ENCODE measurements around the gene CFP.
"Not testable (repeated sequence)": the region's sequence is repeated elsewhere in the genome, so short reads cannot be mapped to it uniquely, and the experiment has no call there.

Gene CFP

GRCh38 chrX:47608130-47608810, 21.5 kb downstream of the CFP start:
- Histone ChIP-seq H3K4me1 (ENCODE audit: low read depth, poor library complexity, severe bottlenecking) (no peaks in the 10 kb centered on the region), H4K20me1 (ENCODE audit: insufficient read depth) (no peaks in the 10 kb centered on the region), H3K9ac (no peak overlapping the region), H3K4me3 (IDR thresholded peaks at IDR 0.05; ENCODE audit: insufficient read depth, low read depth, low read length) (no peak overlapping the region), H2AFZ (ENCODE audit: low read depth) (no peak overlapping the region), H3K36me3 (ENCODE audit: insufficient read depth) (no peaks in the 10 kb centered on the region), H3K79me2 (ENCODE audit: insufficient read depth, low read depth) (no peaks in the 10 kb centered on the region), H3K27me3 (ENCODE audit: insufficient read depth, low read depth) (no peaks in the 10 kb centered on the region), H3K4me2 (no peak overlapping the region), H3K27ac (no peak overlapping the region)
- TF ChIP-seq CTCF (conservative IDR thresholded peaks at IDR 0.05; ENCODE audit: low read depth, low read length), result no peak

GRCh38 chrX:47607091-47607490, 22.6 kb downstream of the CFP start:
- Histone ChIP-seq H3K36me3 (ENCODE audit: insufficient read depth) (no peaks in the 10 kb centered on the region), H3K27ac (no peak overlapping the region), H2AFZ (ENCODE audit: low read depth) (no peak overlapping the region), H3K9ac (no peak overlapping the region), H3K4me2 (no peak overlapping the region), H3K79me2 (ENCODE audit: insufficient read depth, low read depth) (no peaks in the 10 kb centered on the region), H3K4me1 (ENCODE audit: low read depth, poor library complexity, severe bottlenecking) (no peaks in the 10 kb centered on the region), H4K20me1 (ENCODE audit: insufficient read depth) (no peaks in the 10 kb centered on the region), H3K27me3 (ENCODE audit: insufficient read depth, low read depth) (no peaks in the 10 kb centered on the region), H3K4me3 (IDR thresholded peaks at IDR 0.05; ENCODE audit: insufficient read depth, low read depth, low read length) (no peak overlapping the region)
- TF ChIP-seq CTCF (conservative IDR thresholded peaks at IDR 0.05; ENCODE audit: low read depth, low read length), result no peak

GRCh38 chrX:47605024-47605423, 24.7 kb downstream of the CFP start:
- Histone ChIP-seq H3K79me2 (ENCODE audit: insufficient read depth, low read depth) (no peaks in the 10 kb centered on the region), H3K4me3 (IDR thresholded peaks at IDR 0.05; ENCODE audit: insufficient read depth, low read depth, low read length) (no peak overlapping the region), H3K4me2 (no peak overlapping the region), H3K27me3 (ENCODE audit: insufficient read depth, low read depth) (no peaks in the 10 kb centered on the region), H3K36me3 (ENCODE audit: insufficient read depth) (no peaks in the 10 kb centered on the region), H3K9ac (no peak overlapping the region), H3K27ac (no peak overlapping the region), H3K4me1 (ENCODE audit: low read depth, poor library complexity, severe bottlenecking) (no peaks in the 10 kb centered on the region), H4K20me1 (ENCODE audit: insufficient read depth) (no peaks in the 10 kb centered on the region), H2AFZ (ENCODE audit: low read depth) (no peak overlapping the region)
- no peak for TF ChIP-seq CTCF (conservative IDR thresholded peaks at IDR 0.05; ENCODE audit: low read depth, low read length)

DNA sequence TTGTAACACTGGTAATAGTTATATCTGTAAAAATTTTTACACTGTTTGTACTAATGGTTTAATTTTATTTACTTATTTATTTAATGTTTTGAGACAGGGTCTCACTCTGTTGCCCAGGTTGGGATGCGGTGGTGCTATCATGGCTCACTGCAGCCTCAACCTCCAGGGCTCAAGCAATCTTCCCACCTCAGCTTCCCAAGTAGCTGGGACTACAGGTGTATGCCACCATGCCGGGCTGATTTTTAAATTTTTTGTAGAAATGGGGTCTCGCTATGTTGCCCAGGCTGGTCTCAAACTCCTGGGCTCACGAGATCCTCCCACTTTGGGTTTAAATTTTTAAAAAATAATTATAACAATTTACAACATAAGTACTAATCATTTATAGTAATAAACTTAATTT, 26.6 kb downstream of the CFP start:
- H3K4me3 ChIP-seq (IDR thresholded peaks at IDR 0.05; ENCODE audit: insufficient read depth, low read depth, low read length); H3K4me1 ChIP-seq (ENCODE audit: low read depth, poor library complexity, severe bottlenecking); H2AFZ ChIP-seq (ENCODE audit: low read depth); H3K9ac ChIP-seq; H3K4me2 ChIP-seq; H3K27ac ChIP-seq; H3K27me3 ChIP-seq (ENCODE audit: insufficient read depth, low read depth); H4K20me1 ChIP-seq (ENCODE audit: insufficient read depth); H3K36me3 ChIP-seq (ENCODE audit: insufficient read depth); H3K79me2 ChIP-seq (ENCODE audit: insufficient read depth, low read depth): not testable (repeated sequence)

DNA sequence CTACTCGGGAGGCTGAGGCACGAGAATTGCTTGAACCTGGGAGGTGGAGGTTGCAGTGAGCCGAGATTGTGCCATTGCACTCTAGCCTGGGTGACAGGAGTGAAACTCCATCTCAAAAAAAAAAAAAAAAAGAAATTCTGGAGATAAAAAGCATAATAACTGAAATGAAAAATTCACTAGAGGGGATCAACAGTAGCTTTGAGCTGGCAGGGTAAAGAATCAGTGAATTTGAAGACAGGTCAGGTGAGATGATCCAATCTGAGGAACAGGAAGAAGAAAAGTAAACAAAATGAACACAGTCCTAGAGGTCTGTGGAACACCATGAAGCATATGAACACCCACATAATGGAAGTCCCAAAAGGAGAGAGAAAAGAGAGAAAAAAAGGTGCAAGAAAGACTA, 32.5 kb downstream of the CFP start:
- no peak overlapping the region for H2AFZ ChIP-seq (ENCODE audit: low read depth)
- TF ChIP-seq CTCF (conservative IDR thresholded peaks at IDR 0.05; ENCODE audit: low read depth, low read length), result no peak

More for the DNA sequence above, 32.5 kb downstream of the CFP start:
- Histone ChIP-seq H3K4me1 (ENCODE audit: low read depth, poor library complexity, severe bottlenecking) (no peaks in the 10 kb centered on the region), H3K36me3 (ENCODE audit: insufficient read depth) (no peaks in the 10 kb centered on the region), H3K27ac (no peak overlapping the region), H3K4me2 (no peak overlapping the region), H3K79me2 (ENCODE audit: insufficient read depth, low read depth) (no peaks in the 10 kb centered on the region), H3K27me3 (ENCODE audit: insufficient read depth, low read depth) (no peaks in the 10 kb centered on the region), H4K20me1 (ENCODE audit: insufficient read depth) (no peaks in the 10 kb centered on the region), H3K9ac (no peak overlapping the region), H3K4me3 (IDR thresholded peaks at IDR 0.05; ENCODE audit: insufficient read depth, low read depth, low read length) (no peak overlapping the region)

Measured in KMS-11 (cell line).